K562 (cell line): ENCODE measurements around the gene FAM222A. TPM values are rescaled to one million over a fixed set of nuclear protein-coding genes. Genes with fewer than 3 reads are reported as not detected.
A peak's percentile ranks its signal among the peaks of the same experiment; 100 is the strongest.

Experiments
- ATAC-seq: fragments of 200-7000 bp; cut with Tn5 transposase; 3 replicates; pipeline ENCODE4 v1.9.1; 2020; ENCODE audit warnings: moderate library complexity
- BruUV-seq: library from RNA; stranded (reverse); fragments of 400-500 nt; replicated peaks from 2 replicates; lab custom pipeline; 2021; lab: Mats Ljungman, UMichigan
- CTCF ChIA-PET: fragments of 300-600 bp; formaldehyde crosslinking; extraction: SDS; loops from one replicate; lab custom pipeline; 2021; ENCODE audit warnings: low intra/inter-chr PET ratio; lab: Yijun Ruan, JAX
- POLR2A ChIA-PET: fragments of 300-600, 350-650 bp; sonication (Branson Sonifier 250); formaldehyde crosslinking; extraction: SDS; loops from one replicate; lab custom pipeline; 2021; ENCODE audit warnings: antibody characterized with exemption, inconsistent platforms; lab: Yijun Ruan, JAX
- DNase-seq, 4 experiments: peaks; one replicate each; pipeline versions ENCODE4 v3.0.0 to v3.0.0-alpha.2; 2011 to 2018; ENCODE audit warnings: low spot score in 3 of 4, mixed read lengths in 3 of 4; ENCODE audit errors: extremely low read depth in 1 of 4
- FAIRE-seq: peaks from 2 replicates; lab custom pipeline; 2011; peaks lifted over from hg19 to GRCh38; lab: Jason Lieb, UNC
- H2AFZ ChIP-seq: 2 replicates; pipeline ENCODE4 v1.6.0; 2011; ENCODE audit warnings: low read depth, low read length, control low read depth, inconsistent platforms
- H3K27ac ChIP-seq: fragments of 200-600 bp; 3 replicates; pipeline ENCODE4 v1.8.0; 2011; ENCODE audit warnings: low read depth, mild to moderate bottlenecking, control low read depth, inconsistent platforms, low read length, moderate library complexity, mixed read lengths; ENCODE audit errors: extremely low read depth
- H3K27me3 ChIP-seq, 2 experiments: fragments of 300-600 bp in 1 of 2; 2 replicates in 1 of 2; 3 replicates in 1 of 2; pipeline versions ENCODE4 v1.6.0 to v1.8.0; 2011; ENCODE audit warnings: inconsistent platforms in 2 of 2, low read length in 2 of 2, mild to moderate bottlenecking in 1 of 2, mixed read lengths in 1 of 2, moderate library complexity in 1 of 2; ENCODE audit not compliant: control insufficient read depth in 2 of 2, insufficient read depth in 2 of 2
- H3K36me3 ChIP-seq: fragments of 300-600 bp; 3 replicates; pipeline ENCODE4 v1.8.0; 2011; ENCODE audit warnings: mild to moderate bottlenecking, low read length, inconsistent platforms; ENCODE audit not compliant: control insufficient read depth, insufficient read depth
- H3K4me1 ChIP-seq, 2 experiments: fragments of 200-600 bp in 1 of 2; replicated peaks in 1 of 2; 2 replicates in 1 of 2; 3 replicates in 1 of 2; pipeline versions ENCODE4 v1.5.1 to v1.8.0; 2011; ENCODE audit warnings: inconsistent platforms in 2 of 2, low read length in 2 of 2, mild to moderate bottlenecking in 1 of 2, mixed read lengths in 1 of 2, moderate library complexity in 1 of 2; ENCODE audit not compliant: control insufficient read depth in 2 of 2, insufficient read depth in 2 of 2
- H3K4me2 ChIP-seq: 2 replicates; pipeline ENCODE4 v1.6.1; 2011; ENCODE audit warnings: low read length, control low read depth, inconsistent platforms, mixed read lengths; ENCODE audit not compliant: insufficient read depth
- H3K4me3 ChIP-seq: fragments of 200-600 bp; sonication (generic), shearing (Covaris generic); 2 replicates; pipeline ENCODE4 v1.5.1; 2016; ENCODE audit warnings: control low read depth, inconsistent platforms
- H3K79me2 ChIP-seq: fragments of 200-600 bp; 3 replicates; pipeline ENCODE4 v1.8.0; 2011; ENCODE audit warnings: low read length, inconsistent platforms; ENCODE audit not compliant: control insufficient read depth, insufficient read depth
- H3K9ac ChIP-seq, 2 experiments: 2 replicates each; pipeline versions ENCODE4 v1.6.0 to v1.6.1; 2011; ENCODE audit warnings: low read depth in 2 of 2, low read length in 2 of 2, control low read depth in 1 of 2, inconsistent platforms in 1 of 2, mild to moderate bottlenecking in 1 of 2, mixed read lengths in 1 of 2; ENCODE audit not compliant: insufficient read depth in 1 of 2
- H3K9me1 ChIP-seq: one replicate; pipeline ENCODE4 v1.6.0; 2011; ENCODE audit warnings: inconsistent platforms, mild to moderate bottlenecking, low read length, moderate library complexity; ENCODE audit not compliant: control insufficient read depth, insufficient read depth
- H3K9me3 ChIP-seq: replicated peaks from 2 replicates; pipeline ENCODE4 v1.5.1; 2011; ENCODE audit warnings: low read depth, low read length, inconsistent platforms; ENCODE audit not compliant: control insufficient read depth, insufficient read depth
- H4K20me1 ChIP-seq: replicated peaks from 2 replicates; pipeline ENCODE4 v1.6.1; 2011; ENCODE audit warnings: low read length, inconsistent platforms, mixed read lengths; ENCODE audit not compliant: control insufficient read depth, insufficient read depth
- ARNT ChIP-seq, 2 experiments: fragments of 450-650 bp; IDR thresholded peaks; 2 replicates each; pipeline ENCODE4 v1.6.1; 2016; ENCODE audit warnings: mild to moderate bottlenecking in 1 of 2
- HNRNPUL1 ChIP-seq: fragments of 200-400 bp; formaldehyde crosslinking; IDR thresholded peaks from 2 replicates; pipeline ENCODE4 v1.6.1; 2017; ENCODE audit warnings: low read length
- MED1 ChIP-seq: sonication (generic); formaldehyde crosslinking; IDR thresholded peaks from 2 replicates; pipeline ENCODE4 v1.8.1; 2023; ENCODE audit warnings: missing genetic modification reagents, borderline replicate concordance
- NRF1 ChIP-seq, 2 experiments: fragments of 450-650 bp; IDR thresholded peaks in 1 of 2; conservative IDR thresholded peaks in 1 of 2; 2 replicates each; pipeline ENCODE4 v1.6.1; 2014; ENCODE audit warnings: mild to moderate bottlenecking in 2 of 2
- RAD21 ChIP-seq, 2 experiments: fragments of 250-450 bp in 1 of 2; fragments of 450-650 bp in 1 of 2; sonication (Bioruptor Pico) in 1 of 2; formaldehyde crosslinking in 1 of 2; IDR thresholded peaks in 1 of 2; conservative IDR thresholded peaks in 1 of 2; 2 replicates each; pipeline versions ENCODE4 v1.4.0 to v1.8.0; 2020 to 2022; ENCODE audit warnings: mild to moderate bottlenecking in 2 of 2, moderate library complexity in 1 of 2
- REST ChIP-seq, 2 experiments: fragments of 450-650 bp; formaldehyde crosslinking in 1 of 2; IDR thresholded peaks; 2 replicates each; pipeline versions ENCODE4 v1.4.0 to v1.6.1; 2014 to 2020; ENCODE audit warnings: mild to moderate bottlenecking in 2 of 2, borderline replicate concordance in 1 of 2, low read depth in 1 of 2
- XRCC5 ChIP-seq: fragments of 200-400 bp; formaldehyde crosslinking; IDR thresholded peaks from 2 replicates; pipeline ENCODE4 v1.6.1; 2017; ENCODE audit warnings: low read depth, mild to moderate bottlenecking, low read length
- ZNF232 ChIP-seq: sonication (generic); formaldehyde crosslinking; IDR thresholded peaks from 2 replicates; pipeline ENCODE4 v1.8.0; 2022; ENCODE audit warnings: mild to moderate bottlenecking, missing genetic modification reagents
- WGBS: fragments of 100-300 bp; shearing (Covaris generic); methylation state at CpG from one replicate; pipeline ENCODE4 v1.1.6; 2016; ENCODE audit warnings: low coverage, mixed read lengths; ENCODE audit not compliant: insufficient coverage; ENCODE audit errors: missing lambda C conversion rate; 5-methylcytosine and 5-hydroxymethylcytosine counted together
- in situ Hi-C: fragments of 300-500 bp; cut with MboI; formaldehyde crosslinking; loops from 4 replicates; pipeline ENCODE4 v1.15.0; 2018; ENCODE audit warnings: inconsistent platforms, mixed read lengths
- intact Hi-C: fragments of 100-400 bp; cut with micrococcal nuclease; formaldehyde crosslinking; loops from 2 replicates; pipeline ENCODE4 v1.14.2; 2022
- polyA plus RNA-seq, 8 experiments: library from polyadenylated mRNA; depleted of rRNA in 4 of 8; stranded (reverse) in 5 of 8; unstranded in 3 of 8; fragments of >200 nt; fragmentation: Nextera tagmentation in 2 of 8; fragmentation: Illumina TruSeq in 1 of 8; extraction: Ambion mirVana in 2 of 8; extraction: Trizol in 1 of 8; gene quantifications; 2 replicates each; pipeline versions ENCODE4 v1.2.1 to v1.2.3, GENCODE V29; 2011 to 2014; ENCODE audit warnings: inconsistent platforms in 1 of 8, missing spikeins in 1 of 8
- total RNA-seq, 7 experiments: library from RNA; depleted of rRNA in 6 of 7; stranded (reverse); fragments of >200 nt in 6 of 7; fragmentation: Illumina TruSeq in 2 of 7; extraction: Trizol in 2 of 7; gene quantifications; 2 replicates each; pipeline versions ENCODE4 v1.2.1 to v1.2.3, GENCODE V29; 2011 to 2021; ENCODE audit warnings: low replicate concordance in 1 of 7
- TF ChIP-seq, protein P1 (sequence below): fragments of 450-650 bp; formaldehyde crosslinking; IDR thresholded peaks from 2 replicates; pipeline ENCODE4 v1.4.0; 2020; ENCODE audit warnings: mild to moderate bottlenecking, moderate library complexity

FAM222A gene
- total and polyA plus RNA-seq, 9 of the 15 experiments (the other 6 are each of a cell fraction or from before 2014, with no cell fraction given) = 0.03 to 0.36 (median 0.12) TPM; not detected in 1

GRCh38 chr12:109804820-109805761 lies 91.5 kb downstream of the FAM222A start:
- Histone ChIP-seq H3K4me3 (no peak overlapping the region), H2AFZ (no peak overlapping the region), H3K4me1 (no peaks in the 10 kb centered on the region; a peak in 1 of 5 replicates), H3K79me2 (no peaks in the 10 kb centered on the region), H3K9ac (no peak overlapping the region), H3K36me3 (no peaks in the 10 kb centered on the region), H4K20me1 (peaks cover 9% of the 10 kb centered on the region; the same call in 1 of the 2 replicates), H3K27ac (no peak overlapping the region), H3K27me3 (peaks cover 4 to 24% of the 10 kb centered on the region in 2 experiments; a peak in 3 of 5 replicates), H3K9me3 (no peaks in the 10 kb centered on the region), H3K4me2 (no peak overlapping the region), H3K9me1 (no peaks in the 10 kb centered on the region)
- FAIRE-seq = peak; percentile 92
- POLR2A ChIA-PET = interaction anchor here (0.5 to 1.3 kb wide), 3 partner anchors 13 to 62 kb away, joined by 3 to 6 read pairs (median 3); no protein-coding TSS in a partner anchor
- in situ Hi-C loops = no loop called here
- peak; percentile 63 to 90 (median 87) for DNase-seq
- ATAC-seq = peak; percentile 95
- WGBS = 10% methylated on average over 12 of the region's 12 CpGs
- no TSS peak for BruUV-seq
- intact Hi-C loops = loop anchor here (1.0 to 5.0 kb wide), 2 partner anchors 40 to 72 kb away; no protein-coding TSS in a partner anchor
- CTCF ChIA-PET = interaction anchor here (0.6 to 2.7 kb wide), 4 partner anchors 40 to 797 kb away, joined by 3 to 16 read pairs (median 9); partner anchors contain the start of gene GLTP
- TF ChIP-seq REST (IDR thresholded peaks at IDR 0.05; ENCODE audit: borderline replicate concordance) (peak; percentile 71), REST (CRISPR knock-in tag; IDR thresholded peaks at IDR 0.05; ENCODE audit: low read depth) (no peak), ARNT (IDR thresholded peaks at IDR 0.05) (no peak), ZNF232 (no peak), RAD21 (CRISPR knock-in tag; conservative IDR thresholded peaks at IDR 0.05 in 1 of 2, IDR thresholded peaks at IDR 0.05 in 1 of 2) (peak; percentile 68 to 86), MED1 (CRISPR knock-in tag) (no peak), HNRNPUL1 (no peak), XRCC5 (0 out of 2 replicates have a peak, but pooled peaks have one; percentile 31), NRF1 (conservative IDR thresholded peaks at IDR 0.05 in 1 of 2, IDR thresholded peaks at IDR 0.05 in 1 of 2) (peak in 1 of 2 experiments; percentile 23; a peak in 1 of 4 replicates)
- TF ChIP-seq, protein P1, sequence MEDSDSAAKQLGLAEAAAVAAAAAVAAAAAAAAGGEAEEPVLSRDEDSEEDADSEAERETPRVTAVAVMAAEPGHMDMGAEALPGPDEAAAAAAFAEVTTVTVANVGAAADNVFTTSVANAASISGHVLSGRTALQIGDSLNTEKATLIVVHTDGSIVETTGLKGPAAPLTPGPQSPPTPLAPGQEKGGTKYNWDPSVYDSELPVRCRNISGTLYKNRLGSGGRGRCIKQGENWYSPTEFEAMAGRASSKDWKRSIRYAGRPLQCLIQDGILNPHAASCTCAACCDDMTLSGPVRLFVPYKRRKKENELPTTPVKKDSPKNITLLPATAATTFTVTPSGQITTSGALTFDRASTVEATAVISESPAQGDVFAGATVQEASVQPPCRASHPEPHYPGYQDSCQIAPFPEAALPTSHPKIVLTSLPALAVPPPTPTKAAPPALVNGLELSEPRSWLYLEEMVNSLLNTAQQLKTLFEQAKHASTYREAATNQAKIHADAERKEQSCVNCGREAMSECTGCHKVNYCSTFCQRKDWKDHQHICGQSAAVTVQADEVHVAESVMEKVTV (CRISPR knock-in tag) = peak; percentile 54; the same call in 1 of the 2 replicates
